H1 (cell line): ENCODE results near the gene POLG. TPM values are rescaled to one million over a fixed set of nuclear protein-coding genes. Genes with fewer than 3 reads are reported as not detected.

Experiments used
- CTCF ChIA-PET: fragments of 300-600 bp; sonication (Branson Sonifier 250); formaldehyde crosslinking; loops from one replicate; lab custom pipeline; 2021; ENCODE audit not compliant: partially characterized antibody; lab: Charles Lee
- POLR2A ChIA-PET: fragments of 300-600 bp; sonication (Branson Sonifier 250); formaldehyde crosslinking; loops from one replicate; lab custom pipeline; 2021; ENCODE audit warnings: inconsistent platforms; ENCODE audit not compliant: partially characterized antibody; lab: Charles Lee
- DNase-seq, 2 experiments: peaks; one replicate each; pipeline versions ENCODE4 v3.0.0 to v3.0.0-alpha.2; 2010 to 2022; ENCODE audit warnings: low spot score in 2 of 2, low read depth in 1 of 2, mixed read lengths in 1 of 2
- FAIRE-seq: peaks from 2 replicates; lab custom pipeline; 2011; peaks lifted over from hg19 to GRCh38; lab: Jason Lieb, UNC
- H2AFZ ChIP-seq: 2 replicates; pipeline ENCODE4 v1.8.1; 2012; ENCODE audit warnings: low read length, inconsistent platforms
- H2AK5ac ChIP-seq: 2 replicates; pipeline ENCODE4 v1.6.1; 2013; ENCODE audit warnings: low read depth, low read length
- H2BK120ac ChIP-seq: replicated peaks from 2 replicates; pipeline ENCODE3; 2013; ENCODE audit warnings: low read depth, low read length, inconsistent platforms
- H2BK12ac ChIP-seq: 2 replicates; pipeline ENCODE4 v1.6.1; 2013; ENCODE audit warnings: low read depth, low read length
- H2BK15ac ChIP-seq: 2 replicates; pipeline ENCODE4 v1.6.1; 2013; ENCODE audit warnings: low read length
- H2BK20ac ChIP-seq: 2 replicates; pipeline ENCODE4 v1.6.1; 2013; ENCODE audit warnings: low read length
- H2BK5ac ChIP-seq: 2 replicates; pipeline ENCODE4 v1.6.1; 2013; ENCODE audit warnings: low read depth, low read length
- H3K14ac ChIP-seq: 2 replicates; pipeline ENCODE4 v1.6.1; 2013; ENCODE audit warnings: inconsistent platforms; ENCODE audit not compliant: insufficient read length
- H3K18ac ChIP-seq: 2 replicates; pipeline ENCODE4 v1.6.1; 2013; ENCODE audit warnings: low read length; ENCODE audit errors: extremely low read depth
- H3K23ac ChIP-seq: 2 replicates; pipeline ENCODE4 v1.6.1; 2013; ENCODE audit warnings: inconsistent platforms; ENCODE audit not compliant: insufficient read length
- H3K23me2 ChIP-seq: 2 replicates; pipeline ENCODE4 v1.6.1; 2013; ENCODE audit warnings: low read depth, low read length
- H3K27ac ChIP-seq: 2 replicates; pipeline ENCODE4 v1.6.1; 2011; ENCODE audit warnings: low read depth, low read length, inconsistent platforms
- H3K27me3 ChIP-seq, 4 experiments: replicated peaks in 1 of 4; 1 replicate in 1 of 4; 2 replicates in 3 of 4; pipeline versions ENCODE4 v1.6.1 to v1.8.1; 2011 to 2013; ENCODE audit warnings: low read length in 3 of 4, mild to moderate bottlenecking in 3 of 4, inconsistent platforms in 2 of 4, mixed read lengths in 2 of 4, moderate library complexity in 1 of 4; ENCODE audit not compliant: control insufficient read depth in 3 of 4, insufficient read depth in 3 of 4; ENCODE audit errors: extremely low read depth in 1 of 4
- H3K36me3 ChIP-seq, 4 experiments: 2 replicates each; pipeline versions ENCODE4 v1.6.1 to v1.8.1; 2011 to 2013; ENCODE audit warnings: mild to moderate bottlenecking in 4 of 4, low read length in 3 of 4, moderate library complexity in 2 of 4, control low read depth in 1 of 4, inconsistent platforms in 1 of 4; ENCODE audit not compliant: insufficient read depth in 4 of 4, control insufficient read depth in 2 of 4
- H3K4ac ChIP-seq: replicated peaks from 2 replicates; pipeline ENCODE3; 2013; ENCODE audit warnings: low read length, low read depth, mixed read lengths, inconsistent platforms; ENCODE audit not compliant: insufficient read length
- H3K4me1 ChIP-seq, 4 experiments: replicated peaks in 1 of 4; 1 replicate in 1 of 4; 2 replicates in 3 of 4; pipeline versions ENCODE4 v1.6.1 to v1.8.1; 2011 to 2013; ENCODE audit warnings: low read length in 3 of 4, inconsistent platforms in 2 of 4, mixed read lengths in 1 of 4; ENCODE audit not compliant: insufficient read depth in 4 of 4, control insufficient read depth in 3 of 4
- H3K4me2 ChIP-seq, 2 experiments: 2 replicates each; pipeline versions ENCODE4 v1.6.1 to v1.8.1; 2011 to 2013; ENCODE audit warnings: low read depth in 2 of 2, low read length in 2 of 2, control low read depth in 1 of 2, inconsistent platforms in 1 of 2, mild to moderate bottlenecking in 1 of 2; ENCODE audit not compliant: insufficient read depth in 1 of 2
- H3K4me3 ChIP-seq, 4 experiments: fragments of 200-600, 300-600 bp in 1 of 4; sonication (generic), shearing (Covaris generic), sonication (Bioruptor Twin) in 1 of 4; 2 replicates each; pipeline versions ENCODE4 v1.5.1 to v1.8.1; 2011 to 2016; ENCODE audit warnings: low read length in 4 of 4, low read depth in 3 of 4, control low read depth in 2 of 4, inconsistent platforms in 2 of 4, mild to moderate bottlenecking in 2 of 4, mixed read lengths in 1 of 4, moderate library complexity in 1 of 4; ENCODE audit not compliant: insufficient read depth in 2 of 4; ENCODE audit errors: extremely low read depth in 1 of 4
- H3K56ac ChIP-seq: replicated peaks from 2 replicates; pipeline ENCODE3; 2013; ENCODE audit warnings: low read depth, mild to moderate bottlenecking, mixed read lengths, low read length, inconsistent platforms; ENCODE audit not compliant: insufficient read length
- H3K79me1 ChIP-seq: 2 replicates; pipeline ENCODE4 v1.6.1; 2013; ENCODE audit warnings: low read depth, low read length, control low read depth
- H3K79me2 ChIP-seq, 2 experiments: 2 replicates each; pipeline versions ENCODE4 v1.6.1 to v1.8.1; 2012 to 2013; ENCODE audit warnings: low read length in 2 of 2, mild to moderate bottlenecking in 2 of 2, inconsistent platforms in 1 of 2; ENCODE audit not compliant: insufficient read depth in 2 of 2, control insufficient read depth in 1 of 2
- H3K9ac ChIP-seq, 4 experiments: replicated peaks in 1 of 4; 1 replicate in 1 of 4; 2 replicates in 3 of 4; pipeline versions ENCODE4 v1.6.1 to v1.8.1; 2011 to 2013; ENCODE audit warnings: low read depth in 3 of 4, low read length in 3 of 4, control low read depth in 2 of 4, mild to moderate bottlenecking in 2 of 4, moderate library complexity in 2 of 4, inconsistent platforms in 1 of 4; ENCODE audit errors: extremely low read depth in 1 of 4
- H3K9me3 ChIP-seq, 2 experiments: 2 replicates each; pipeline versions ENCODE4 v1.6.1 to v1.8.1; 2012 to 2013; ENCODE audit warnings: mild to moderate bottlenecking in 2 of 2, moderate library complexity in 2 of 2, control low read depth in 1 of 2, inconsistent platforms in 1 of 2, low read depth in 1 of 2, low read length in 1 of 2, mixed read lengths in 1 of 2; ENCODE audit not compliant: insufficient read depth in 2 of 2
- H4K20me1 ChIP-seq, 2 experiments: replicated peaks in 1 of 2; 2 replicates each; pipeline versions ENCODE3 to v1.8.1; 2011 to 2013; ENCODE audit warnings: inconsistent platforms in 2 of 2, low read length in 2 of 2, mild to moderate bottlenecking in 1 of 2; ENCODE audit not compliant: insufficient read depth in 2 of 2, control insufficient read depth in 1 of 2
- H4K5ac ChIP-seq: 2 replicates; pipeline ENCODE4 v1.6.1; 2013; ENCODE audit warnings: low read length, low read depth, mixed read lengths, inconsistent platforms; ENCODE audit not compliant: insufficient read length
- H4K8ac ChIP-seq: 2 replicates; pipeline ENCODE4 v1.8.0; 2013; ENCODE audit warnings: mild to moderate bottlenecking, moderate library complexity, low read length, inconsistent platforms; ENCODE audit not compliant: insufficient read depth; ENCODE audit errors: extremely low read depth
- H4K91ac ChIP-seq: replicated peaks from 2 replicates; pipeline ENCODE3; 2013; ENCODE audit warnings: low read length, mixed read lengths, inconsistent platforms; ENCODE audit not compliant: insufficient read length
- ASH2L ChIP-seq: fragments of 200-600, 300-600 bp; sonication (generic); IDR thresholded peaks from one replicate; pipeline ENCODE4 v1.7.1; 2017; ENCODE audit warnings: low read length
- ATF3 ChIP-seq: IDR thresholded peaks from 2 replicates; pipeline ENCODE4 v1.6.1; 2011; ENCODE audit warnings: low read depth, mild to moderate bottlenecking, low read length; ENCODE audit not compliant: insufficient read depth
- E2F6 ChIP-seq: IDR thresholded peaks from 2 replicates; pipeline ENCODE4 v1.6.1; 2012; ENCODE audit warnings: inconsistent platforms
- JUND ChIP-seq: IDR thresholded peaks from 2 replicates; pipeline ENCODE4 v1.6.1; 2011; ENCODE audit warnings: mild to moderate bottlenecking, improper control_type of control experiment, low read length
- KDM4A ChIP-seq: IDR thresholded peaks from one replicate; pipeline ENCODE4 v1.7.1; 2012; ENCODE audit warnings: low read depth, mild to moderate bottlenecking, moderate library complexity, low read length, inconsistent platforms; ENCODE audit not compliant: severe bottlenecking
- MAX ChIP-seq: IDR thresholded peaks from 2 replicates; pipeline ENCODE4 v1.6.1; 2012; ENCODE audit warnings: inconsistent platforms
- PHF8 ChIP-seq: fragments of 200-600 bp; sonication (generic); conservative IDR thresholded peaks from 2 replicates; pipeline ENCODE4 v1.7.1; 2012; ENCODE audit warnings: low read depth, mild to moderate bottlenecking, inconsistent platforms, low read length, moderate library complexity
- TBP ChIP-seq: IDR thresholded peaks from 2 replicates; pipeline ENCODE4 v1.6.1; 2011; ENCODE audit warnings: low read depth, low read length, improper control_type of control experiment
- TEAD4 ChIP-seq: IDR thresholded peaks from 2 replicates; pipeline ENCODE4 v1.6.1; 2012; ENCODE audit warnings: low read depth, low read length, inconsistent platforms, mixed read lengths
- WGBS, 2 experiments: shearing (Covaris generic) in 1 of 2; methylation state at CpG; one replicate each; pipeline versions ENCODE4 v1.1.6 to v1.1.7; 2013 to 2015; ENCODE audit warnings: low lambda C conversion rate in 2 of 2, mixed read lengths in 2 of 2, inconsistent platforms in 1 of 2, low coverage in 1 of 2, missing lambda C conversion rate in 1 of 2; ENCODE audit not compliant: insufficient replicate concordance in 2 of 2, insufficient coverage in 1 of 2, insufficient read length in 1 of 2; ENCODE audit errors: extremely low coverage in 1 of 2, missing lambda C conversion rate in 1 of 2; 5-methylcytosine and 5-hydroxymethylcytosine counted together
- polyA plus RNA-seq, 7 experiments: library from polyadenylated mRNA; depleted of rRNA in 3 of 7; stranded (reverse) in 5 of 7; unstranded in 2 of 7; fragments of >200 nt in 5 of 7; fragments of 200-250 nt in 2 of 7; gene quantifications; 1 replicate in 5 of 7; 2 replicates in 1 of 7; 4 replicates in 1 of 7; pipeline versions ENCODE4 v1.2.1 to v1.2.3, GENCODE V29; 2011 to 2013; ENCODE audit warnings: missing spikeins in 2 of 7, mixed read lengths in 2 of 7
- total RNA-seq: library from RNA; stranded (reverse); fragmentation: NEBNext Ultra II Directional; extraction: Animal tissue kit (Norgen Biotek cat#: 25700); gene quantifications from 2 replicates; pipeline ENCODE4 v1.2.1, GENCODE V29; 2021

Gene POLG
- total and polyA plus RNA-seq, 2 of the 8 experiments (the other 6 are each of a cell fraction or from before 2014, with no cell fraction given), result 14.8 to 52.3 TPM

DNA sequence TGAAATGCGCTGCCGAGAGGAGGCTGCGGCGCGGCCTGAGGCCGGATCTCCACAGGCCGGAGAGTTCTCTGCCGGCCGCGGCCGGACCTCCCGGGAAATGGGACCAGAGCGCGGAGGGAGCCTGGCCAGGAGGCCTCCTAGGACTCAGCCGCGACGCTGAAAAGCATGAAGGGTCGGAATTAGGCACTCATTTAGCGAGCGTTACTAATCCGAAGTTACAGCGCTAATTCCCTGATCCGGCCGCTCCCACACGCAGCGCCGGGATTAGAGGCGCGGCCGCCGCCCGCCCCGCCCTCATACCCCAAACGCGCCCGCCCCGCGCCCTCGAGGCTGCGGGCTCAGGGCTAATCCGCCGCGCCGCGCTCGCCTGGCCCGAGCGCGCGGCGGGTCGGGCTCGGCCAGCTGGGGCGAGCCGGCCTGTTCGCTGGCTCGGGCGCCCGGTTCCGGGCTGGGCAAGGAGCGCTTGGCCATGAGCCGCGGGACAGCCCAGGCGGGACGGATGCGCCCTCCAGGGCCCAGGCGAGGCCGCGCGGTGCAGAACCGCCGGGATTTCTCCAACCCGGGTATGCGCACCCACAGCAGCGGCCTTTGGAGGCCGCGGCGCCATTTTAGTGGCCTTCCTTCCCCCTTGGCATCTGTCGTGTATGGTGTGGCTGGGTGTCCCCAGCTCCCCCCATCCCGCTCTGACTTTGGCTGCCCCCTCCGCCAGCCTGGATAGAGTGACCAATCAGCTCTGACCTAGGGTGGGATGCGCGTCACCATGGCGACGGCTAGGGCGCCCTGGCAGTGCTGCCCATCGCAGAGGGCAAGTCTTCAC is 36.8 kb upstream of the POLG start:
- Histone ChIP-seq H3K23me2 (peaks cover 6% of the 10 kb centered on the region; the same call in 1 of the 2 replicates), H4K20me1 (peaks cover 7 to 34% of the 10 kb centered on the region in 2 experiments), H3K36me3 (no peaks in the 10 kb centered on the region; a peak in 1 of 8 replicates), H3K4ac (no peak overlapping the region), H3K79me2 (no peaks in the 10 kb centered on the region), H3K23ac (no peak overlapping the region), H2BK5ac (no peak overlapping the region), H2AFZ (no peak overlapping the region), H3K14ac (no peak overlapping the region), H3K27ac (no peak overlapping the region), H4K5ac (no peak overlapping the region), H4K91ac (no peak overlapping the region), H3K4me3 (peak overlapping the region in 3 of 4 experiments; percentile 9 to 50 (median 10); a peak in 4 of 8 replicates), H3K56ac (no peak overlapping the region), H3K18ac (peak overlapping the region; percentile 25; the same call in 1 of the 2 replicates), H2BK120ac (no peak overlapping the region), H3K4me2 (peak overlapping the region; percentile 68 to 80), H3K27me3 (peaks cover 95 to 100% (median 99%) of the 10 kb centered on the region in 4 experiments), H2BK12ac (0 out of 2 replicates have a peak overlapping the region, but pooled peaks have one; percentile 60), H3K9ac (no peak overlapping the region), H2BK15ac (no peak overlapping the region), H3K4me1 (peaks cover 15 to 35% (median 20%) of the 10 kb centered on the region in 4 experiments), H2BK20ac (no peak overlapping the region), H3K9me3 (no peaks in the 10 kb centered on the region; a peak in 1 of 4 replicates), H4K8ac (no peak overlapping the region), H2AK5ac (no peak overlapping the region), H3K79me1 (no peaks in the 10 kb centered on the region)
- 2% methylated on average over 67 of the region's 87 CpGs; no CpG with 5 or more reads in 1 of the 2 experiments for WGBS, 2 experiments
- DNase-seq (peak in 1 of 2 experiments; percentile 65), FAIRE-seq (no peak)
- POLR2A ChIA-PET, result interaction anchor here (1.8 to 5.2 kb wide), 3 partner anchors 10 to 37 kb away, joined by 6 to 26 read pairs (median 7); no protein-coding TSS in a partner anchor
- CTCF ChIA-PET, result interaction anchor here (0.9 to 2.4 kb wide), 4 partner anchors 13 to 59 kb away, joined by 4 to 50 read pairs (median 10); no protein-coding TSS in a partner anchor
- TF ChIP-seq TBP (no peak), E2F6 (peak; percentile 1; the same call in 1 of the 2 replicates), KDM4A (peak; percentile 59), JUND (no peak), MAX (peak; percentile 9; the same call in 1 of the 2 replicates), ASH2L (peak; percentile 25), TEAD4 (no peak), PHF8 (no peak), ATF3 (no peak)
